Body of pancreas (tissue), 4 donors: ENCODE measurements around the gene ALKBH4. TPM values are rescaled to one million over a fixed set of nuclear protein-coding genes. Genes with fewer than 3 reads are reported as not detected.
A peak's percentile ranks its signal among the peaks of the same experiment; 100 is the strongest.
"Not testable (repeated sequence)": the region's sequence is repeated elsewhere in the genome, so short reads cannot be mapped to it uniquely, and the experiment has no call there.

Experiments used
- ATAC-seq: fragments of 150-250 bp; one replicate; pipeline ENCODE4 v1.9.1; 2016
- DNase-seq, 4 donors: peaks; one replicate each; pipeline ENCODE4 v3.0.0-alpha.2; 2019
- H3K27ac ChIP-seq, 4 donors: fragments of 200-600 bp; sonication (generic); 1 replicate in 3 of 4; 2 replicates in 1 of 4; pipeline versions ENCODE4 v1.5.1 to v1.6.1; 2016 to 2019; ENCODE audit warnings: mild to moderate bottlenecking in 1 of 4, mixed read lengths in 1 of 4, moderate library complexity in 1 of 4
- H3K27me3 ChIP-seq, 2 donors: fragments of 200-600 bp; sonication (generic); one replicate each; pipeline ENCODE4 v1.6.0; 2016; ENCODE audit warnings: mild to moderate bottlenecking in 1 of 2
- H3K36me3 ChIP-seq, 2 donors: fragments of 200-600 bp; sonication (generic); replicated peaks in 1 of 2; 2 replicates each; pipeline ENCODE4 v1.5.1; 2016; ENCODE audit warnings: low read depth in 2 of 2; ENCODE audit not compliant: insufficient read depth in 1 of 2
- H3K4me1 ChIP-seq: fragments of 200-600 bp; sonication (generic); one replicate; pipeline ENCODE4 v1.6.0; 2016
- H3K4me3 ChIP-seq, 2 donors: fragments of 200-600 bp; sonication (generic); 1 replicate in 1 of 2; 2 replicates in 1 of 2; pipeline ENCODE4 v1.5.1; 2016 to 2019
- H3K9me3 ChIP-seq, 3 donors: fragments of 200-600 bp; sonication (generic); 1 replicate in 2 of 3; 2 replicates in 1 of 3; pipeline ENCODE4 v1.5.1; 2016
- CTCF ChIP-seq, 7 experiments: fragments of 450-650 bp in 4 of 7; fragments of 200-600 bp in 3 of 7; sonication (generic) in 3 of 7; IDR thresholded peaks; one replicate each; pipeline ENCODE4 v1.5.1; 2016 to 2019; ENCODE audit warnings: antibody characterized with exemption in 7 of 7
- POLR2A ChIP-seq, 3 donors: fragments of 450-650 bp; IDR thresholded peaks; one replicate each; pipeline ENCODE4 v1.6.1; 2016; ENCODE audit warnings: antibody characterized with exemption in 3 of 3, mild to moderate bottlenecking in 2 of 3
- whole genome bisulfite sequencing, 2 donors: methylation state at CpG; one replicate each; pipeline ENCODE4 v1.1.5; 2017; 5-methylcytosine and 5-hydroxymethylcytosine counted together
- intact Hi-C: fragments of 100-400 bp; cut with DNase I; formaldehyde crosslinking; loops from one replicate; pipeline ENCODE4 v1.15.1; 2023
- total RNA-seq, 2 donors: library from RNA; depleted of rRNA; stranded (reverse); fragments of >200 nt; gene quantifications; one replicate each; pipeline ENCODE4 v1.1.0, GENCODE V29; 2016

The ALKBH4 gene
- total RNA-seq, 2 donors from 2014 or later = 15.6 to 60.3 TPM

GRCh38 chr7:102478314-102479208 lies 13.9 kb upstream of the ALKBH4 start, which contains the start of gene POLR2J:
TSS of gene POLR2J (minus strand) at chr7:102478922. CDS start at chr7:102478860, 62 bp downstream.
- Histone ChIP-seq H3K4me3 (peak within 1 kb of the TSS in 1 of 2 donors; percentile 34), H3K27ac (peak within 1 kb of the TSS in 3 of 4 donors; percentile 30 to 68 (median 54))
- H3K9me3 ChIP-seq, H3K4me1 ChIP-seq, intact Hi-C loops, H3K27me3 ChIP-seq, H3K36me3 ChIP-seq: not testable (repeated sequence)
- TF ChIP-seq CTCF (IDR thresholded peaks at IDR 0.05) (peak in 6 of 7 experiments; percentile 26 to 76 (median 45)), POLR2A (IDR thresholded peaks at IDR 0.05) (peak in 2 of 3 donors; percentile 25 to 72)
- ATAC-seq (peak; percentile 92), DNase-seq (peak; percentile 68 to 93 (median 90))
- WGBS, 2 donors = 0% methylated on average over 49 of the region's 72 CpGs; no CpG with 5 or more reads in 1 of the 2 donors

GRCh38 chr7:102474736-102475435 lies 10.2 kb upstream of the ALKBH4 start:
- intact Hi-C loops, H3K4me1 ChIP-seq, H3K27me3 ChIP-seq, H3K36me3 ChIP-seq, H3K4me3 ChIP-seq, H3K9me3 ChIP-seq, ATAC-seq, H3K27ac ChIP-seq: not testable (repeated sequence)
- peak in 1 of 4 donors; percentile 4 for DNase-seq
- WGBS, 2 donors = 75% methylated on average over 6 of the region's 19 CpGs; no CpG with 5 or more reads in 1 of the 2 donors

DNA sequence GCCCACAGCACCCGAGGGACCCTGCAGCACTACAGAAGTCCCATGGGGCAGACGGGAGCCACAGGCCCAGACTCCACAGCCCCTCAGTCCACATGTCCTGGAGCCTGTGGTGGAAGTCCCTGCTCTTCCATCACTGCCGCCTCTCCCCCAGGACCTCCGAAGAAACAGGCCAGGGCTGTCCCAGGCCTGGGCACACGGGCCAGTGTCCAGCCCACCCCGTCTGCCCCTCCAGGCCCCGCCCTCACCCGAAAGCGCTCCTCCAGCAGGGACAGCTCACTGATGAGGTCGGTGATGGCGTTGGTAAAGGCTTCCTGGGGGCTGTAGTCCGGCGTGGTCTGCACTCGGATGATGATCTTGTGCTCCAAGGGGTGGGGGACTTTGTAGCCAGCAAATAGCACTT lies 9.5 kb upstream of the ALKBH4 start:
- H3K9me3 ChIP-seq, H3K4me1 ChIP-seq, H3K36me3 ChIP-seq, ATAC-seq, H3K4me3 ChIP-seq, intact Hi-C loops, H3K27me3 ChIP-seq, DNase-seq, H3K27ac ChIP-seq: not testable (repeated sequence)
- WGBS, 2 donors = 61 to 80% methylated on average over 2 to 8 of the region's 14 CpGs

GRCh38 chr7:102473271-102473991 lies 8.8 kb upstream of the ALKBH4 start:
- H3K4me3 ChIP-seq = no peak overlapping the region
- no peaks in the 10 kb centered on the region for H3K27me3 ChIP-seq
- H3K4me1 ChIP-seq = no peaks in the 10 kb centered on the region
- 81 to 85% methylated on average over 18 to 23 of the region's 23 CpGs for WGBS, 2 donors
- DNase-seq (peak in 1 of 4 donors; percentile 1), ATAC-seq (no peak)
- peaks cover 0 to 6% of the 10 kb centered on the region in 2 donors for H3K36me3 ChIP-seq
- TF ChIP-seq CTCF (IDR thresholded peaks at IDR 0.05) (no peak), POLR2A (IDR thresholded peaks at IDR 0.05) (no peak)
- intact Hi-C loops = no loop called here
- H3K27ac ChIP-seq = no peak overlapping the region
- no peaks in the 10 kb centered on the region for H3K9me3 ChIP-seq

DNA sequence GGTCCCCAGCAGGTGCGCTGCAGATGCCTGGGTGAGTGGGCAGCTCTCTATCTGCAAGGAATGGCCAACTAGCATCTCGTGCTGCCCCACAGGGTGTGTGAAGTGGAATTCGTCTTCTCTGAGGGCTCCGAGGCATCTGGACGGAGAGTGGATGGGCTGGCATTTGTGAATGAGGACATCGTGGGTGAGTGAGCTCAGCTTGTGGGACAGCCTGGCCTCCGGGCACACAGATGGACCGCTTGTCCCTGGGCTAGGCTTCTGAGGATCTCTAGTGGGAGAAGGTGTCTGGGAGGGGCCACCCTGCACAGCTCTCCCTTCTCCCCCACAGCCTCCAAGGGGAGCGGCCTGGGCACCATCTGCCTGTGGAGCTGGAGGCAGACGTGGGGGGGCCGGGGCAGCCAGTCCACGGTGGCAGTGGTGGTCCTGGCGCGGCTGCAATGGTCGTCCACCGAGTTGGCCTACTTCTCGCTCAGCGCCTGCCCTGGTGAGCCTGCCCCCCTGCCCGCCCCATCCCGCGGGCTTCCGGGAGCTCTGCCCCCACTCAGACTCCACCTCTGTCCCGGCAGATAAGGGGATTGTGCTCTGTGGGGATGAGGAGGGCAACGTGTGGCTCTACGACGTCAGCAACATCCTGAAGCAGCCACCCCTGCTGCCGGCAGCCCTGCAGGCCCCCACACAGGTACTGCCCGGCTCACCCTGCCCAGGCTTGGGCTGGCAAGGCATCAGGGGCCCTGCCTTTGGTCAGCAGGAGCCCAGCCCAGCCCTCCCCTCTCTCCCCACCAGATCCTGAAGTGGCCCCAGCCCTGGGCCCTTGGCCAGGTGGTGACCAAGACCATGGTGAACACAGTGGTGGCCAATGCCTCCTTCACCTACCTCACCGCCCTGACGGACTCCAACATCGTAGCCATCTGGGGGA lies 7.7 kb upstream of the ALKBH4 start:
- Histone ChIP-seq H3K27ac (no peak overlapping the region), H3K4me3 (no peak overlapping the region), H3K9me3 (no peaks in the 10 kb centered on the region), H3K27me3 (no peaks in the 10 kb centered on the region), H3K36me3 (peaks cover 0 to 6% of the 10 kb centered on the region in 2 donors), H3K4me1 (no peaks in the 10 kb centered on the region)
- intact Hi-C loops = no loop called here
- 78 to 85% methylated on average over 17 of the region's 31 CpGs for WGBS, 2 donors
- TF ChIP-seq POLR2A (IDR thresholded peaks at IDR 0.05) = no peak
- no peak for TF ChIP-seq CTCF (IDR thresholded peaks at IDR 0.05)
- ATAC-seq = no peak
- peak in 1 of 4 donors; percentile 1 for DNase-seq
